HG02610 (cell line): ENCODE measurements around the gene DLD.
"Not testable (repeated sequence)": the region's sequence is repeated elsewhere in the genome, so short reads cannot be mapped to it uniquely, and the experiment has no call there.

Experiments used
- ATAC-seq: cut with Tn5 transposase; IDR thresholded peaks from one replicate; pipeline ENCODE4 v1.9.1; 2021; ENCODE audit warnings: mild to moderate bottlenecking, moderate library complexity; ENCODE audit not compliant: unreplicated experiment

DLD gene

DNA sequence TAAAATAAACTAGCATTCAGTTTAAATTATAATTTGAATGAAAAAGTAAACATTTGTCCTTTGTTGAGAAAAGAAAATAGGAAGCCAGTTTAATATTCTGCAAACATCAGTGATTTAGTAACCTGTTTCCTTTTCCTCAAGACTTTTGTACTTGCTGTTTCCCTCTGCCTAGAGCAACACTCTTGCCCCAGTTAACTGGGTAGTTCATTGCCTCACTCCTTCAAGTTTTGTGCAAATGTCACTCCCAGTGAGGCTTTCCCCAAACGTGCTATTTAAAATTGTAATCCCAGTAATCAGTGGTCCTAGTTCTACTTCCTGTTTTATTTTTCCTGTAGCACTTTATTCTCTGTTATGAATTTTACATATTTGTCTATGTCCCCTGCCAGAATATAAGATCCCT is 23.8 kb downstream of the DLD start:
- no peak for ATAC-seq

DNA sequence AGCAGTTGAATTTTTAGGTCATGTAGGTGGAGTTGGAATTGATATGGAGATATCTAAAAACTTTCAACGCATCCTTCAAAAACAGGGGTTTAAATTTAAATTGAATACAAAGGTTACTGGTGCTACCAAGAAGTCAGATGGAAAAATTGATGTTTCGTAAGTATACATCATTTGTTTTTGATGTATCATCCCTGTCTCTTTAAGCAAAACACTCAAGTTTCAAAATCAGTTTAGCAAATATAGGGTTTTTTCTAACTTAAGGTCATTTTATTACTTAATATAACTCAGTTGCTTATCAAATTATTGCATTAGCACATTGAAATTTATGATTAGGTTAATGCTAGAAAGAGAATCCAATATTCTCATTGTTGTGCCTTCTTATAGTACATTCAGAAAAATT is 24.6 kb downstream of the DLD start:
- ATAC-seq: no peak

DNA sequence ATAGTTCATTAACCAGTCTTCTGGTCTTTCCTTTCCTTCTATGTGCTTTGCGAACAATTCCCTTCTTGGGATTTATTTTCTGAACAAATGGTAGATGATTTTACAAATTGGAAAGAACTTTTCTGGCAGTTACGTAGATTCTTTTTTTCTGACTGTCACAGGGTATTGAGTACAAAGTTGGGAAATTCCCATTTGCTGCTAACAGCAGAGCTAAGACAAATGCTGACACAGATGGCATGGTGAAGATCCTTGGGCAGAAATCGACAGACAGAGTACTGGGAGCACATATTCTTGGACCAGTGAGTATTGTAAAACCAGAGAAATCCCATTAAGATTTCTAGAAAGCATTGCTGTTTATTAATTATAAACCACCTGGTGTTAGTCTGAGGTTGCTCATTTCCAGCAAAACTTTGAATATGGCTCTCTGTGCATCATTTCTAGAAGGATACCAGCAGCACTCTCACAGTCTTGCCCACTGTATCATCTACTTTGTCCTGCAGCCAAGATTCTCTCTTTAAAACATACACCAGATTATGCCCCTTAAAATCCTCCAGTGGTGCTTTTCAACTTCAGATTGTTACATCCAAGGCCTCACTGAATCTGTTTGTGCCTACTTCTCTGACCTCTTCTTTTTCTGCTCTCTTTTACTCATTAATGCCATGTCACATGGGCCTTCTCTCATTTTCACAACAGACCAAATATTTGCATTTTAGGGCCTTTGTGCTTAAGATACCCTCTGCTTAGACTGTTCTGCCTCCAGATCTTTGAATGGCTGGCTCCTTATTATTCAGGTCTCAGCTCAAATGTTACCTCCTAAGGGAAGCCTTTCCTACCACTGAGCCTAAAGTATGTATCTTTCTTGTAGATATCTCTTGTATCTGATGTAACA is 27.0 kb downstream of the DLD start:
- peak; percentile 81 for ATAC-seq

DNA sequence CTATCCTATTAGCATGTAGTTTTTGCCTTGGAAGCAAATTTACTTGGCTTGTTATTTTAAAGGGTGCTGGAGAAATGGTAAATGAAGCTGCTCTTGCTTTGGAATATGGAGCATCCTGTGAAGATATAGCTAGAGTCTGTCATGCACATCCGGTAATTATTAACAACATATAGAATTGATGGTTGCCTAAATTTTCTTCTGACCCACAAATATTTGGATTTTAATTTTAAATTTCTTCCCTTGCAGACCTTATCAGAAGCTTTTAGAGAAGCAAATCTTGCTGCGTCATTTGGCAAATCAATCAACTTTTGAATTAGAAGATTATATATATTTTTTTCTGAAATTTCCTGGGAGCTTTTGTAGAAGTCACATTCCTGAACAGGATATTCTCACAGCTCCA is 28.0 kb downstream of the DLD start:
- ATAC-seq: no peak

DNA sequence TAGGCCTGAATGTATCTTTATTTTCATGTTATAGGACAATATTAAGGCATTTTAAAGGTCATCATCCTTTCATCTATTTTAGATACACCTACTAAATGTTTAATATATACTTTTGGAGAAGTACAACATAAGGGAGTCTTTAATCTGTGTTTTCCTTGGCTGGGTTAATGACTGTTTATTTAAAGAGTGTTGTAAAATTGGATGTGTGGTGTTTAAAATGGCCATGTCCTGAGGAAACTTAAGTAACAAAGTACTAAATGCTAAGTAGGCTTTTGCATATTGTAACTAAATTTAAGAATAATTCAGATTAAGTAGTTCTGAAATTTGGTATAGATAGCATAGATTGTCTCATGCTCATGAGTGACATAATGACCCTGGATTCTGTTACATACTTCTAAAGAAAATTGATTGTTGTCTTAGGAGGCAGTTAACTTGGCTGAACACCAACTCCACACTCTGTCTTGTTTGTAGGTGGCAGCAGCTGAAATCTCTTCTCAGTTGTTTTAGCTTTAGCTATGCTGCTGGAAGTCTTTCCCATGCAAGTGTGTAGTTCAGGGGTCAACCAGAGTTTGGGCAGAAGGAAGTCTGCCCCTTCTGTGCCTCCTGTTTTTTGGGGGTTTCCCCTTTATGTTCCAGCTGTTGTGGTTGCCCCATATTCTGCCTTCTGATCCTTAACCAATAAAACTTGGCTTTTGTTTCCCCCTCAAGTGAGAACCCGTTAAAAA is 29.2 kb downstream of the DLD start:
- ATAC-seq: no peak

DNA sequence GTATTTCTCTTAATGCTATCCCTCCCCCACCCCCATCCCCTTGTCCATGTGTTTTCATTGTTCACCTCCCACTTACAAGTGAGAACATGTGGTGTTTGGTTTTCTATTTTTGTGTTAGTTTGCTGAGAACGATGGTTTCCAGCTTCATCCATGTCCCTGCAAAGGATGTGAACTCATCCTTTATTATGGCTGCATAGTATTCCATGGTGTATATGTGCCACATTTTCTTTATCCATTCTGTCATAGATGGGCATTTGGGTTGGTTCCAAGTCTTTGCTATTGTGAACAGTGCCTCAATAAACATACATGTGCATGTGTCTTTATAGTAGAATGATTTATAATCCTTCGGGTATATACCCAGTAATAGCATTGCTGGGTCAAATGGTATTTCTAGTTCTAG is 30.8 kb downstream of the DLD start:
- ATAC-seq: not testable (repeated sequence)

DNA sequence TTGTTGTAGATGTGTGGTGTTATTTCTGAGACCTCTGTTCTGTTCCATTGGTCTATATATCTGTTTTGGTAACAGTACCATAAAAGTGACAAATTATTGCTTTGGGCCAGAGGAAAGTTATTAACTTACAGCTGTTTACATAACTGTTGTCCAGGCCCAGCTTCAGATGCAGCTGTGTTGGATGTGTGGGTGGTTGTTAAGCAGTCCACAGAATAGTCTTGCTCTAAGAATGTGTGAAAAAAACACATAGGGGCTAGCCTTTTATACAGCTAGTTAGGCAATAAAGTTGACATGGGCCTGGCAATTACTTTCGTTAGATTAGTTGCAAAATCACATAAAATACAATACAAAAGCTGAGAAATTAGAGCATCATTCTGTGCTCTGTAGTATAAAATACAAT is 31.9 kb downstream of the DLD start:
- ATAC-seq: no peak

DNA sequence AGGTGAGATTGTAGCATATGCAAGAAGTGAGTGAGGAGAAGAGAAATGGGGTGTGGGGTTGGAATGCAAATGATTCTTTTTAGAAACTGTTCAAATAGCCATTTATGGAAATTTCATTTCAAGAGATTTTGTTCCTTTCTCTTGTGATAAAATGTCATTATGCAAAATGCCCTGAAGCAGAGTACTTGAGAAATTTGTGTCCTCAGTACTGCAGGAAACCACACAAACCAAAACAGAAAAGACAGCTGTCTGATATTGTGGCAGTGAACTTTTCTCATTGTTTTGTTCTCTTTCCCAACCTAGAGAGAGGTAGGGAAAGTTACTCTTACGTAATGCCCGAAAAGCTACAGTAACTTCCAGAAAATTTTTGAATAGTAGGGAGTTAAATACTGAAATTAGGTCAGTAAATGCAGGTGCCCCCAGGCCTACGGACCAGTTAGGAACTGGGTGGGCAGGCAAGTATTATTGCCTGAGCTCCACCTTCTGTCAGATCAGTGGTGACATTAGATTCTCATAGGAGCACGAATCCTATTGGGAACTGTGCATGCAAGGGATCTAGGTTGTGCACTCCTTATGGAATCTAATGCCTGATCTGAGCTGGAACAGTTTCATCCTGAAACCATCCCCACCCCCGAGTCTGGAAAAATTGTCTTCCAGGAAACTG is 34.0 kb downstream of the DLD start:
- ATAC-seq: peak; percentile 92

DNA sequence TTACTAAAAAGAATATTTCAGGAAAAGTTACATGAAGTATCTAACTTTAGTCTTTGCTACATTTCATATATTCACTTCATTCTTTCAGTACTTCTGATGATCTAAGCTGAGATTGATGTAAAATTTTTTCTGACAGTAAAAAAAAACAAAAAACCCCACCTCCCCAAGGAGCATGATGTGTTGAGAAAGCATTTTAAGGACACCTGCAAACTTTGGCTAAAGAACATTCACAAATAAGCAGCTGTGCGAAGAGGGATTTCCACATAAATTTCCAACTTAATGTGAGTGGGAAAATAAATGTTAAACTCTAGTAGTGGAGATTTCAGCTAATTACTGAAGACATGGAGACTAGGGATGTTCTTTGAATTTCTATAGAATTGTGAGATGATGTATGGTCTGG is 35.5 kb downstream of the DLD start:
- no peak for ATAC-seq

DNA sequence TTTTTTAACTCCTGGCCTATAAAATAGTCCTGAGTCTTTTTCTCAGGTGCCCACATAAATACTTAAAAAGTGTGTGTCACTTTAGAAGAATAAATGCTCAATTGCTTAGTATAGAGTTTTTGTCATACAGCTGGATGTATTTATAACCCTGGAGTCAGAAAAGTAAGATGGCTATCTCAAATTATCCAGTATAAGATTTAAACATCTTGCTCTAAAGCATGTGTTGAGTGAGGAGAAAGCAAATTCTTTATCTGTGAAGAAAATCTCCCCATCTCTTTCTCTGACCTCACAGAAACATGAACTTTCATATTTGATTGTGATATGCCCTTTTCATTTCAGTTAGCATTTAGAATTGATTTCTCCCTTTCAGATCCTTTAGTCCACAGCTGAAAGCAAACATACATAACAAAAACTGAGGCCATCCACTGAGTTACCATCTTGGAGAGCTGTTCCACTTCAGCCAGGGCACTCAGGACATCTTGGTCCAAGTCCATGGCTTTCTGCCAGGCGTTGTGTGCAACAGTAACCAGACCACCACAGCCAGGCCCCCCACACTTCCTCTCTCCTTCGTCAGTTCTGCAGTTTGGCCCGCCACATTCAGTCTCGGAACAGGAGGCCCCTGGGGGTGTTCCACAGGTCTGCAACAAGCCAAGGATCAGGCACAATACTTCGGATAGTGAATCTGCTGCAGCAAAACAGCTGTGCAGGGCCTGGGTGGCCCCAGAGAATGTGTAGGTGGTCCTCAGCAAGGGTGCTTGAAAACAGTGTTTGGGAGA is 40.9 kb downstream of the DLD start:
- no peak for ATAC-seq

DNA sequence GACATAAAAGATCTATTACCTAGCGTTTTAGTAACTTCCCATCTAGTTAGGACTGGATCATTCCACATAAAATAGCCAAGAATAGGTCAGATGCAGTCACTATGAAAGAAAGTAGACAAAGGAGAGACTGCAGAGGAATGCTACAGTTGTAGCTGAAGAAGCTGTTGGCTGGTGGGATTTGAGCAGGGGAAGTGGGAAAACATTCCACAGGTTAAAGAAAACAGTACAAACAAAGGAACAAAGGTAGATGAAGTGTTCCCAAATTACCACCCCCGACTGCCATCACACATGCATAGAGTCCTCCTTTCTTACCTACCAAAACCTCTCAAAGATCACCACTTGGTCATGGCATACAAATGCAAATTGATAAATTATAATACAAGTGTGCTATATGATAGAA is 41.8 kb downstream of the DLD start:
- ATAC-seq: no peak

DNA sequence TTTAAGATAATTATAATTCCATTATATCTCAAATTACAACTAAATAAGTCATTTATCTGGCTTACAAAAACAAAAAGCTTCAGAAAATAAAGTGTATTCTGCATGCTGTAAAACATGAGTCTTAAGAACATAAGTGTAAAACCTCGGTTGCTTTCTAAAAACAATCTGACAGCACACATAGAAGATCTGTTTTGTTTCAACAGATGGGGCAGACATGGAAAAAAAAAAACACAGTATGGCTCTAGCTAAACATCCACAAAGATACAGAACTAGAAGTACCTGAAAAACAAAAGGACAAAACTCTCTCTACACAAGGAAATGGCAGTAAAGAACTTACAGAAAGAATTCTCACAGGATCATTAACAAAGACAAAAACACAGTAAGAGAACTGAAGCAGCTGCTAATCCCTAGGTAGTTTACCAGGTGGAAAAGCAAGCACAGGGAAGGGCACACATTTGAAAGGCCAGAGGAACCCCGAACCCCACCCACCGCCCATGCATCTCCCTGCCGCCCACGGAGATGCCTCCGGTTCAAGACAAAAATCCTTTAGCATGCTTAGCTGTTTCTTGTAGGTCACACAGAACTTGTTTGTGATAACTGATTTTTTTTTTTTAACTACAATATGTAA is 42.5 kb downstream of the DLD start:
- ATAC-seq: no peak

DNA sequence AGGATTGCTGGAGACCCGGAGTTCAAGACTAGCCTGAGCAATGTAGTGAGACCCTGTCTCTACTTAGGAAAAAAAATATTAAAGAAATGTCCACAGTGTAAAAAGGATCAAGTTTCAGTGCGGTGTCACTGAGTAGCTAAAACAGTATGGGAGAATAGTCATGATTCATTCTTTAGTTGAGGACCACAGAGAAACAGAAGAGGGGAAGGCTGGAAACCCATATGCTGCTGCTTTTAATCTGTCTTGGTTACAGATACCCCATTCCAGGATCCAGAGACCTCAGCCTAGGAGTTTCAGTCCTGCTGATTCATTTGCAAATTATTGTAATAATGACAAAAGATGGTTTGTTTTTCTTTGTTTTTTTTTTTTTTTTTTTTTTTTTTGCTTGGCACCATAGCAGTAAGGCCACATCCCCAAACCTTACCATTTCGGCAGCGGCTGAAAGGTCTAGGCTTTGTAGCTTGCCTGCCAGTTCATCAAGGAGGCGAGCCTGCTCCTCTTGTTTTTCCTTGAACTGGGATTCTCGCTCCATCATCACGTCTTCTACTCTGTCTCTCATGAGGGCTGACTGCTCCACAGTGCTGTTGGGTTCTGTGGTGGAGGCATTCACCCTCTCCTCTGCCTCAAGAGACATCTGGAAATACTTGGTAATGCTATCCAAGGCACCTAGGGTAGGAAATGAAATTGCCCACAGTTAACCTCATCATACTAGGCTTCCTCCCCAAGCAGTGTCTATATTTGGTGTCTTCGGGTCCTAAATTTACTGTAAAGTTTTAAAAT is 44.2 kb downstream of the DLD start:
- no peak for ATAC-seq

DNA sequence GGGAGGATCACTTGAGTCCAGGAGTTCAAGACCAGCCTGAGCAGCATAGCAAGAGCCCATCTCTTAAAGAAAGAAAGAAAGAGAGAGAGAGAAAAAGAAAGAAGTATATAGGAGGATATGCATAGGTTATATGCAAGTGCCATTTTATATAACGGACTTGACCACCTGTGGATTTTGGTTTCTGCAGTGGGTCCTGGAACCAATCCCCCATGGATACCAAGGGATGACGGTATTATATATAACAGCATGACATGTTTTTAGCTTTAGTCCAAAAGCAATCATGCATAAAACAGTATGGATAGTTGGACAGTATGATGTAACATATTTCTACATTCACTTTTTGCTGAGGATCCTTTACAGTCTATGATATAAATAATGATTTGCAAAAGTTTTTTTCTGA is 45.3 kb downstream of the DLD start:
- no peak for ATAC-seq

DNA sequence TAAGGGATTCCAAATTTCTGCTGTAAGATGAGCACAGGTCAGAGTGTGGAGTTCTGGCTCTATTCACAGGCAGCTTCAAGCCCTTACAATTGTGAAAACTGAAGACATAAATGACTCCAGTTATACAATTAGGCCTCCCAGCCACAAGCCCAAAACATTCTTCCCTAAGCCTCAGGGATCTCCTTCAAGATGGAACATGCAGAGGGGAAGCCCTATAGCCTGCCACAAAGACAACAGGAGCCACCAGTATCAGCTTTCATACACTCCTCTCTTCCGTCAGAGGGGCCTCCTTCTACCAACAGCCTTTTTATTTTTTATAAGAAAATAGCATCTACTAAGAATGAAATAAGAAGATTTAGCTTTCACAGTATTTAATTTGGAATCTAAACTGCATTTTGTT is 46.5 kb downstream of the DLD start:
- no peak for ATAC-seq

DNA sequence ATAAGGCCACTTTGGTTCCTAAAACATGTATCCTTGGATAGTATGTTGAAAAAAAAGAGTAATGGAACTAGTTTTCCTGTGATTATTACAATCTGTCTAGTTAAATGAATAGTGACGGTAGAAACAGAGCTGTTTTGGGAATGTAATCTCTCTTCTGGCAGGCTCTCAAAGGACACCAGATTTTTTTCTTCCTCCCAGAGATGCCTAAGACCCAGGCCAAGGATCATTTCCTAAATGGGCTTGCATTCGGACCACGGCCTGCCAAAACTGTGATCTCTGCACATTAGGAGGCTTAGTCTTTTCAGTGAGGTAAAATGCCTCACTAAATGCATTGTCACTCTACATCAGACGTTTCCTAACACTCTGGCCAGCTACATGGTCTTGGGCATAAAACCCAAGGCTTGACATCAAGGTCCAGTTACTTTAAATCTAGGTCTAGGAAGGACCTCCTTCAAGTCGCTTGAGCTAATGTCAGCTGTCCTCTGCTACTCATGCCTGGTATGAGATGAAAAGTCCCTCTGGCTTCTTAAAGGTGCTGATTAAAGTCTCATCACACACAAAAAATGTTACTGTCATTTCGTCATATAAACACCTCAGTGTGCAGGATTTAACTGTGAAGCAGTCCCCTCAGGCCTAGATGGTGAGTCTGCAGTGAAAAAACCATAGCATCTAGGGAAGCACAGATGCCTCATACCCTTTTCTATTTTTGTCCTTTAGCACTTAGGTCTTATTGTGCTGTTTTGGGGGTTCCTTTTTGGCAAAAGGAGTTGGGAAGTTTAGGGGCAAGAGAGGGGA is 47.7 kb downstream of the DLD start:
- ATAC-seq: no peak

DNA sequence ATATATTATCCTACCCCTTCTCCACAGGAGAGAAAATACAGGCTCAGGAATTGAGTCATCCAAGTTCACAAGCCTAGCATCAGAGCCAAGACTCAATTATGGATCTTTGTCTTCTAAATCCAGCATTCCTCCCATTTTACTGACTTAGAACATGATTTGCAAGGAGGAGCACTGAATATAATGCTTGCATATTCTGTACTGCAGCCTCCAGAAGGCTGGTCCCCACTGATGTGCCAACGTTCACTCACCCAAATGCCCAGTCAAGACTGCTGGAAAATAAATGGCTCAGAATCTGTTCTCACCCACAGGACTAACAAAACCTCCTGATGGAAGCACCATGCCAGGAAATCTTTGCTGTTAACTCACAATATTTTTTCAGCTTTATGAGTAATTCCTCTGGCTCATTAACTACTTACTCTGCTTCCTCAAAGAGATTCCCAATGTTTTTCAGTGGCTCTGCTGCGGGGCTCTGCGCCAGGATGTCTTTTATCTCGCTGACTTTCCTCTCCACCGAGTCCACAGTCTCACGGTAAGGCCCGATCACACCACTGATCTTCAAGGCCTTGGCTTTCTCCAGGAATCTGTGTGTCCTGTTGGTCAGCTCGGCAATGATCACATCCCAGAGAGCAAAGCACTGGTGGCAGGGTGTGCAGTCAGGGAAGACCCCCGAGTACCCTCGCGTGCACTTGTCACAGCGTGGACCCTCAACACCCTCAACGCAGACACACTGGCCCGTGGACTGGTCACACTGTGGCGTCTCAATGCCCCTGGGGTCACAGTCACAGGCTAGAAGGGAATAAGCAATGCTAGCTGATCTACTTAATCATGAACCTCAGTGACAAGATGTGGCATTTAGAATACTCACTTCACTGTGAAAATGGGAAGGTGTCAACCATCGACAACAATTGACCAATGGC is 48.8 kb downstream of the DLD start:
- no peak for ATAC-seq

DNA sequence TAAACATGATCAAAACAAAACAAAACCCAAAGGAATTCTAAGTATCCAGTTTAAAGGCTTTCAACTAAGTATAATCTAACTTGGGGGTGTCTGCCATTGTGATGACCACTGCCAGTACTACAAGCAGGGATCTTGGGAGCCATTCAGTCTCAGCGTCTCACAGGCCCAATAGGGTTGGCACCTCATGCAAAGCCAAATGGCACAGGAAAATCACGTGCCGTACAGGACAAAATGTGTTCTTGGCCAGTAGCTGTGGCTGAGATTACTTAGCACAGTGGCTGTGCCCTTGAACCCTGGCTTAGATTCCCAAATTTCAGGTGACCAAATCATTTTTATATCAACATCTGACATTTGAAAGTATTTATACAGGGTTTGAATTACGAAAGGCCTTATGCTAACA is 50.0 kb downstream of the DLD start:
- ATAC-seq: no peak
